Measurements from ENCODE around the gene CNTNAP5. TPM values are rescaled to one million over a fixed set of nuclear protein-coding genes. Genes with fewer than 3 reads are reported as not detected.
A peak's percentile ranks its signal among the peaks of the same experiment; 100 is the strongest.
"Not testable (repeated sequence)": the region's sequence is repeated elsewhere in the genome, so short reads cannot be mapped to it uniquely, and the experiment has no call there.

The CNTNAP5 gene
- polyA plus RNA-seq, 1 donor: 0.06 TPM

- no peak for DNase-seq
Measured at GRCh38 chr2:124327303-124327702, 302.2 kb downstream of the CNTNAP5 start.

- no peak for DNase-seq
Measured at GRCh38 chr2:124328397-124328796, 303.3 kb downstream of the CNTNAP5 start.

GRCh38 chr2:124333784-124334183 lies 308.7 kb downstream of the CNTNAP5 start:
- DNase-seq: no peak

GRCh38 chr2:124335058-124335457 lies 310.0 kb downstream of the CNTNAP5 start:
- DNase-seq: no peak

GRCh38 chr2:124339709-124340108 lies 314.6 kb downstream of the CNTNAP5 start:
- DNase-seq: no peak

GRCh38 chr2:124343827-124344498 lies 318.9 kb downstream of the CNTNAP5 start:
- no peak for DNase-seq

GRCh38 chr2:124347209-124347608 lies 322.1 kb downstream of the CNTNAP5 start:
- DNase-seq: no peak

- no peak for DNase-seq
Measured at GRCh38 chr2:124353656-124354055, 328.6 kb downstream of the CNTNAP5 start.

GRCh38 chr2:124354466-124354865 lies 329.4 kb downstream of the CNTNAP5 start:
- DNase-seq: no peak

GRCh38 chr2:124361966-124362365 lies 336.9 kb downstream of the CNTNAP5 start:
- not testable (repeated sequence) for DNase-seq

- no peak for DNase-seq
Measured at GRCh38 chr2:124369181-124369580, 344.1 kb downstream of the CNTNAP5 start.

- no peak for DNase-seq
Measured at GRCh38 chr2:124380221-124380749, 355.2 kb downstream of the CNTNAP5 start.

- DNase-seq: no peak
Measured at GRCh38 chr2:124382067-124382618, 357.1 kb downstream of the CNTNAP5 start.

- DNase-seq: no peak
Measured at GRCh38 chr2:124395961-124396360, 370.9 kb downstream of the CNTNAP5 start.

- no peak for DNase-seq
Measured at GRCh38 chr2:124402274-124402673, 377.2 kb downstream of the CNTNAP5 start.

- not testable (repeated sequence) for DNase-seq
Measured at GRCh38 chr2:124407836-124408534, 382.9 kb downstream of the CNTNAP5 start.

- no peak for DNase-seq
Measured at GRCh38 chr2:124424074-124424473, 399.0 kb downstream of the CNTNAP5 start.

GRCh38 chr2:124426122-124426521 lies 401.0 kb downstream of the CNTNAP5 start:
- DNase-seq: no peak

GRCh38 chr2:124426625-124427024 lies 401.5 kb downstream of the CNTNAP5 start:
- DNase-seq: no peak

GRCh38 chr2:124437811-124438210 lies 412.7 kb downstream of the CNTNAP5 start:
- DNase-seq: peak; percentile 8

GRCh38 chr2:124450481-124450880 lies 425.4 kb downstream of the CNTNAP5 start:
- DNase-seq: no peak

- DNase-seq: no peak
Measured at GRCh38 chr2:124476291-124476690, 451.2 kb downstream of the CNTNAP5 start.

- DNase-seq: no peak
Measured at GRCh38 chr2:124478761-124479160, 453.7 kb downstream of the CNTNAP5 start.

GRCh38 chr2:124480958-124481357 lies 455.9 kb downstream of the CNTNAP5 start:
- no peak for DNase-seq

Measured in hindlimb muscle (tissue), 1 donor.